Nephron progenitor cell (in vitro differentiated cells): ENCODE results near the gene DDX50.
"Not testable (repeated sequence)": the region's sequence is repeated elsewhere in the genome, so short reads cannot be mapped to it uniquely, and the experiment has no call there.

Experiments
- DNase-seq: peaks from one replicate; pipeline ENCODE4 v3.0.0; 2021
- H3K27ac Mint-ChIP-seq: 2 replicates; pipeline ENCODE4 v1.8.0; 2021; ENCODE audit warnings: mild to moderate bottlenecking, moderate library complexity, mixed read lengths
- H3K27me3 Mint-ChIP-seq: 2 replicates; pipeline ENCODE4 v1.8.0; 2021; ENCODE audit warnings: mild to moderate bottlenecking, low read depth, mixed read lengths; ENCODE audit not compliant: poor library complexity
- H3K36me3 Mint-ChIP-seq: 2 replicates; pipeline ENCODE4 v1.8.0; 2021; ENCODE audit warnings: low read depth, mixed read lengths
- H3K4me1 Mint-ChIP-seq: 2 replicates; pipeline ENCODE4 v1.8.0; 2021; ENCODE audit warnings: mixed read lengths
- H3K4me3 Mint-ChIP-seq: 2 replicates; pipeline ENCODE4 v1.8.0; 2021; ENCODE audit warnings: mild to moderate bottlenecking, moderate library complexity, mixed read lengths
- H3K9me3 Mint-ChIP-seq: 2 replicates; pipeline ENCODE4 v1.8.0; 2021; ENCODE audit warnings: mild to moderate bottlenecking, moderate library complexity, mixed read lengths
- TF ChIP-seq, protein P1 (sequence below): fragments of 200-600 bp; sonication (generic); IDR thresholded peaks from 2 replicates; pipeline ENCODE4 v1.5.0; 2021; ENCODE audit warnings: antibody characterized with exemption

DDX50 gene

DNA sequence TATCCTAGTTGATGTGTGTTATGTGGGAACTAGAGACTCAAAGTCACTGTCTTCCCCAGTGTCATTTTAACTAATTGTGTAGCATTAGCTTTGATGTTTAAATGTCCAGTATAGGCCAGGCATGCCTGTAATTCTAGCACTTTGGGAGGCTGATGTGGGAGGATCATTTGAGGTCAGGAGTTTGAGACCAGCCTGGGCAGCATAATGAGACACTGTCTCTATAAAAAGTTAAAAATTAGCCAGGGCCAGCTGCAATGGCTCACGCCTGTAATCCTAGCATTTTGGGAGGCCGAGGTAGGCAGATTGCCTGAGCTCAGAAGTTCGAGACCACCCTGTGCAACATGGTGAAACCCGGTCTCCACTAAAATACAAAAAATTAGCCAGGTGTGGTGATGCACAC lies 24.4 kb downstream of the DDX50 start:
- H3K27me3 Mint-ChIP-seq, result no peaks in the 10 kb centered on the region
- no peaks in the 10 kb centered on the region for H3K9me3 Mint-ChIP-seq
- H3K4me1 Mint-ChIP-seq, result no peaks in the 10 kb centered on the region
- H3K27ac Mint-ChIP-seq, result peak overlapping the region; percentile 91
- TF ChIP-seq, protein P1, sequence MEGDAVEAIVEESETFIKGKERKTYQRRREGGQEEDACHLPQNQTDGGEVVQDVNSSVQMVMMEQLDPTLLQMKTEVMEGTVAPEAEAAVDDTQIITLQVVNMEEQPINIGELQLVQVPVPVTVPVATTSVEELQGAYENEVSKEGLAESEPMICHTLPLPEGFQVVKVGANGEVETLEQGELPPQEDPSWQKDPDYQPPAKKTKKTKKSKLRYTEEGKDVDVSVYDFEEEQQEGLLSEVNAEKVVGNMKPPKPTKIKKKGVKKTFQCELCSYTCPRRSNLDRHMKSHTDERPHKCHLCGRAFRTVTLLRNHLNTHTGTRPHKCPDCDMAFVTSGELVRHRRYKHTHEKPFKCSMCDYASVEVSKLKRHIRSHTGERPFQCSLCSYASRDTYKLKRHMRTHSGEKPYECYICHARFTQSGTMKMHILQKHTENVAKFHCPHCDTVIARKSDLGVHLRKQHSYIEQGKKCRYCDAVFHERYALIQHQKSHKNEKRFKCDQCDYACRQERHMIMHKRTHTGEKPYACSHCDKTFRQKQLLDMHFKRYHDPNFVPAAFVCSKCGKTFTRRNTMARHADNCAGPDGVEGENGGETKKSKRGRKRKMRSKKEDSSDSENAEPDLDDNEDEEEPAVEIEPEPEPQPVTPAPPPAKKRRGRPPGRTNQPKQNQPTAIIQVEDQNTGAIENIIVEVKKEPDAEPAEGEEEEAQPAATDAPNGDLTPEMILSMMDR, result no peak
- H3K36me3 Mint-ChIP-seq, result peaks cover 58% of the 10 kb centered on the region
- H3K4me3 Mint-ChIP-seq, result no peak overlapping the region
- no peak for DNase-seq

DNA sequence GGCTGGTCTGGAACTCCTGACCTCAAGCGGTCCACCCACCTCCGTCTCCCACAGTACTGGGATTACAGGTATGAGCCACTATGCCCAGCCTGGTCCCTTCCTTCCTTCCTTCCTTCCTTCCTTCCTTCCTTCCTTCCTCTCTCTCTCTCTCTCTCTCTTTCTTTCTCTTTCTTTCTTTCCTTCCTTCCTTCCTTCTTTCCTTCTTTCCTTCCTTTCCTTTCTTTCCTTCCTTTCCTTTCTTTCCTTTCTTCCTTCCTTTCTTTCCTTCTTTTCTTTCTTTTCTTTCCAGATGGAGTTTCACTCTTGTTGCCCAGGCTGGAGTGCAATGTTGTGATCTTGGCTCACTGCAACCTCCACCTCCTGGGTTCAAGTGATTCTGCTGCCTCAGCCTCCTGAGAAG lies 28.0 kb downstream of the DDX50 start:
- not testable (repeated sequence) for H3K4me3 Mint-ChIP-seq, H3K27me3 Mint-ChIP-seq
- peak overlapping the region; percentile 78 for H3K27ac Mint-ChIP-seq

DNA sequence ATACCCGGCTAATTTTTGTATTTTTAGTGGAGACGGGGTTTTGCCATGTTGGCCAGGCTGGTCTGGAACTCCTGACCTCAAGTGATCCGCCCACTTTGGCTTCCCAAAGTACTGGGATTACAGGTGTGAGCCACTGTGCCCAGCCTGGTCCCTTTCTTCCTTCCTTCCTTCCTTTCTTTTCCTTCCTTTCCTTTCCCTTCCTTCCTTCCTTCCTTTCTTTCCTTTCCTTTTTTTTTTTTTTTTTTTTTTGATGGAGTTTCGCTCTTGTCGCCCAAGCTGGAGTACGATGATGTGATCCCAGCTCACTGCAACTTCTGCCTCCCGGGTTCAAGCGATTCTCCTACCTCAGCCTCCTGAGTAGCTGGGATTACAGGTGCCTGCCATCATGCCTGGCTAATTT lies 28.8 kb downstream of the DDX50 start:
- peaks cover 67% of the 10 kb centered on the region for H3K36me3 Mint-ChIP-seq
- H3K27ac Mint-ChIP-seq, H3K4me3 Mint-ChIP-seq, H3K27me3 Mint-ChIP-seq, DNase-seq, H3K4me1 Mint-ChIP-seq, H3K9me3 Mint-ChIP-seq: not testable (repeated sequence)

More for the DNA sequence above, 28.0 kb downstream of the DDX50 start:
- peaks cover 67% of the 10 kb centered on the region for H3K36me3 Mint-ChIP-seq
- not testable (repeated sequence) for DNase-seq, H3K4me1 Mint-ChIP-seq, H3K9me3 Mint-ChIP-seq

DNA sequence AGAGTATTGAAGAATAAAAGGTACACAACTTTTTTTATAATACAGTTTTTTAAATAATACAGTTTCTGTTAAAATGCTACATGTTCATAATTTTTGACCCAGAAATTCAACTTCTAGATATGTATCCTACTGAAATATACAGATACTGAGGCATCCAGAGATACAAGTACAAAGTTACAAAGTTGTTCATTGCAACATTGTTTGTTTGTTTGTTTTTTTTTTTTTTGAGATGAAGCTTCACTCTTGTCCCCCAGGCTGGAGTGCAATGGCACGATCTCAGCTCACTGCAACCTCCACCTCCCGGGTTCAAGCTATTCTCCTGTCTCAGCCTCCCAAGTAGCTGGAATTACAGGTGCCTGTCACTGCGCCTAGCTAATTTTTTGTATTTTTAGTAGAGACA lies 31.7 kb downstream of the DDX50 start:
- H3K4me1 Mint-ChIP-seq, H3K27me3 Mint-ChIP-seq, H3K27ac Mint-ChIP-seq, H3K9me3 Mint-ChIP-seq, H3K4me3 Mint-ChIP-seq, DNase-seq: not testable (repeated sequence)
- H3K36me3 Mint-ChIP-seq, result peaks cover 74% of the 10 kb centered on the region

DNA sequence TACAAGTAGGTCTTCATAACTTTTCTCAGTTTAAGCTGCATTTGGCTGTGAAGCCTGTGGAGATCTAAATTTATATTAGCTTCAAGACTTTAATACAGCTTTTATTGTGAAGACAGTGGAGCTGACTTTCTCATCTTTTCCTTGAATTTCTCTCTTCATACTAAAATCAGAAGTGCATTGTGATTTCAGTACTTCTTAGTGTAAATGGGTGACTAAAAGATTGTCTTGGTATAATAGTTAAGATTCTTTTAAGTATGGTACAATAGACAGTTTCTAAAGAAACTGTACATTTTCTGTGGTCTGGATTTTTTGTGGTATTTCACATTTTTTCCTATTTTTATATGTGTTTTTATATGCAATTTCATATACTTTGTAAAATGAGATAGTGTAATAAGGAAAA lies 33.9 kb downstream of the DDX50 start:
- no peak overlapping the region for H3K4me3 Mint-ChIP-seq
- H3K4me1 Mint-ChIP-seq, result no peaks in the 10 kb centered on the region
- TF ChIP-seq, protein P1, result no peak
- no peak overlapping the region for H3K27ac Mint-ChIP-seq
- H3K36me3 Mint-ChIP-seq, result peaks cover 70% of the 10 kb centered on the region
- no peak for DNase-seq
- no peaks in the 10 kb centered on the region for H3K9me3 Mint-ChIP-seq
- no peaks in the 10 kb centered on the region for H3K27me3 Mint-ChIP-seq

DNA sequence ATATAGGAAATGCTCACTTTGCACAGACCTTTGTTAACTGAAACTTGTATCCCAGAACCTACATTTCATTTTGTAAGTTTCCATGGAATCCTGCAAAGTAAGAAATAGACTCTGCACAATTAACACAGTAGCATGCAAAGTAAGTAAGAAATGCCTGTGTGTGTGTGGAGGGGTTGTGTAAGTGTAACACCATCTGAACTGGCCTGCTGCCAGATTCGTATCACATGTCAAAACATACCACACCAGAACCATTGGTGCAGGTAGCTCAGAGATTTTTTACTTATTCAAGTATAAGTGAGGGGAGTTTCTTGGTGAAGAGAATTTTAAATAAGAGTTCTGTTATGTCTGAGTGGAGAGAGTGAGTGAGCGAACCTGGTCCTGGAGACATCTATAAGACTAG lies 37.0 kb downstream of the DDX50 start:
- Mint-ChIP-seq H3K27ac (no peak overlapping the region), H3K9me3 (no peaks in the 10 kb centered on the region), H3K36me3 (peaks cover 49% of the 10 kb centered on the region), H3K4me3 (no peak overlapping the region), H3K27me3 (no peaks in the 10 kb centered on the region), H3K4me1 (no peaks in the 10 kb centered on the region)
- no peak for DNase-seq
- TF ChIP-seq, protein P1, result no peak

DNA sequence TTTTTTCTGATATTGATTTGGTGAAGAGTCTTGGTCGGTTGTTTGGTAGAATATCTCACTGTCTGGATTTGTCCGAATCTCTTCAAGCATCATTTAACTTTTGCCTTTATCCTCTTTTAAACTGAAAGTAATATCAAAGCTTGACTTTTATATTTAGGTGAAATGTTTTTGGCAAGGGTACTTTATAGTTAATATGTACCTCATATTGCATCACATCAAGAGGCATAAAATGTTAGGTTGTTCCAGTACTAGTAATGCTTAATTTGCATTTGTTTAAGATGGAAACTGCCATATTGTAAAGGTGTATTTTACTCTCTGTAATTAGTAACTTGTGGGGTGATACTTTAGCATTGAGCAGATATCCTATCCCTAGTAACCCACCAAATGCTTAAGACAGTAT lies 37.8 kb downstream of the DDX50 start:
- H3K27ac Mint-ChIP-seq, result no peak overlapping the region
- no peaks in the 10 kb centered on the region for H3K27me3 Mint-ChIP-seq
- DNase-seq, result no peak
- no peaks in the 10 kb centered on the region for H3K9me3 Mint-ChIP-seq
- TF ChIP-seq, protein P1, result no peak
- peaks cover 51% of the 10 kb centered on the region for H3K36me3 Mint-ChIP-seq
- H3K4me3 Mint-ChIP-seq, result no peak overlapping the region
- H3K4me1 Mint-ChIP-seq, result no peaks in the 10 kb centered on the region

DNA sequence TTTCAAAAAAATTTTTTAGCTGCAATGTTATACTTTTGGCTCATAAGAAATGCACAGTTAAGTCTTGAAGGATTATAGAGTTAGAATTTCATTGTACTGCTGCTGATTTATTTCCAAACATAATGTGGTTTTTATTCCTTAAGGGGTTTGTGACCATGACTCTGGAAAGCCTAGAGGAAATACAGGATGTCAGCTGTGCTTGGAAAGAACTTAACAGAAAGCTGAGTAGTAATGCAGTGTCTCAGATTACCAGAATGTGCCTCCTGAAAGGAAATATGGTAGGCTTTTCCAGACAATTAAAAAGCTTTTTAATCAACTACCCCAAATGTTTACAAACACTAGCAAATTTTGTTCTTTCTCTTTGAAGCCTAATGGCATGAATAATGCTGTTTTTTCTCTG lies 39.8 kb downstream of the DDX50 start:
- not testable (repeated sequence) for H3K27me3 Mint-ChIP-seq, H3K27ac Mint-ChIP-seq, H3K4me3 Mint-ChIP-seq, H3K9me3 Mint-ChIP-seq, H3K4me1 Mint-ChIP-seq, DNase-seq
- H3K36me3 Mint-ChIP-seq, result peaks cover 42% of the 10 kb centered on the region
